ENCODE results near the gene VPS52. TPM values are rescaled to one million over a fixed set of nuclear protein-coding genes. Genes with fewer than 3 reads are reported as not detected.

The VPS52 gene
- total RNA-seq, 1 donor from 2014 or later = 35.1 TPM

GRCh38 chr6:33216117-33216649 is 55.5 kb downstream of the VPS52 start:
- intact Hi-C loops (cut with micrococcal nuclease) = no loop called here
- Histone ChIP-seq H3K36me3 (peaks cover 9% of the 10 kb centered on the region), H3K4me1 (peaks cover 21% of the 10 kb centered on the region)

GRCh38 chr6:33215271-33216116 is 56.2 kb downstream of the VPS52 start:
- peaks cover 21% of the 10 kb centered on the region for H3K4me1 ChIP-seq
- H3K4me3 ChIP-seq = no peak overlapping the region
- H3K27ac ChIP-seq (replicated peaks) = no peak overlapping the region
- H3K9me3 ChIP-seq (replicated peaks) = no peaks in the 10 kb centered on the region
- intact Hi-C loops (cut with micrococcal nuclease) = no loop called here
- peaks cover 14% of the 10 kb centered on the region for H3K27me3 ChIP-seq (ENCODE audit: low read depth)
- TF ChIP-seq, protein P1, sequence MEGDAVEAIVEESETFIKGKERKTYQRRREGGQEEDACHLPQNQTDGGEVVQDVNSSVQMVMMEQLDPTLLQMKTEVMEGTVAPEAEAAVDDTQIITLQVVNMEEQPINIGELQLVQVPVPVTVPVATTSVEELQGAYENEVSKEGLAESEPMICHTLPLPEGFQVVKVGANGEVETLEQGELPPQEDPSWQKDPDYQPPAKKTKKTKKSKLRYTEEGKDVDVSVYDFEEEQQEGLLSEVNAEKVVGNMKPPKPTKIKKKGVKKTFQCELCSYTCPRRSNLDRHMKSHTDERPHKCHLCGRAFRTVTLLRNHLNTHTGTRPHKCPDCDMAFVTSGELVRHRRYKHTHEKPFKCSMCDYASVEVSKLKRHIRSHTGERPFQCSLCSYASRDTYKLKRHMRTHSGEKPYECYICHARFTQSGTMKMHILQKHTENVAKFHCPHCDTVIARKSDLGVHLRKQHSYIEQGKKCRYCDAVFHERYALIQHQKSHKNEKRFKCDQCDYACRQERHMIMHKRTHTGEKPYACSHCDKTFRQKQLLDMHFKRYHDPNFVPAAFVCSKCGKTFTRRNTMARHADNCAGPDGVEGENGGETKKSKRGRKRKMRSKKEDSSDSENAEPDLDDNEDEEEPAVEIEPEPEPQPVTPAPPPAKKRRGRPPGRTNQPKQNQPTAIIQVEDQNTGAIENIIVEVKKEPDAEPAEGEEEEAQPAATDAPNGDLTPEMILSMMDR (IDR thresholded peaks at IDR 0.05; ENCODE audit: borderline replicate concordance) = no peak
- peaks cover 14% of the 10 kb centered on the region for H3K36me3 ChIP-seq
- no peak for DNase-seq

More at GRCh38 chr6:33216117-33216649, 55.5 kb downstream of the VPS52 start:
- DNase-seq = no peak
- Histone ChIP-seq H3K9me3 (replicated peaks) (no peaks in the 10 kb centered on the region), H3K4me3 (no peak overlapping the region), H3K27ac (replicated peaks) (no peak overlapping the region), H3K27me3 (ENCODE audit: low read depth) (peaks cover 18% of the 10 kb centered on the region)
- TF ChIP-seq, protein P1 (IDR thresholded peaks at IDR 0.05; ENCODE audit: borderline replicate concordance) = no peak

DNA sequence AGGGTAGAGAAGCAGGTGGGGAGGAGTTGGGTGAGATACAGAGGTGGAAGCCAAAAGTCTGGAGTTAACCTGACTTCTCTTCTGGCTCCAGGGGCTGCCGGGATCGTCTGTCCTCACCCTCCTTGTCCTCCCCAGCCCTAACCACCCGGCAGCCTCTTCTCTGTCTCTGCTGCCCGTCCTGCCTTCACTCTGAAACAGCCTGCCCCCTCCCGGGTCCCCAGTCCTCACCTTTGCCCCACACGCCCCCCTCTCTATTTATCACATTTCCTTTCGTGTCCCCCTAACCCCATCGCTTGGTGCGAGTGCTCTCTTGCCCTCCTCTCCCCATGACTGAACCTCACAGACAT is 57.7 kb downstream of the VPS52 start:
- Histone ChIP-seq H3K4me3 (peak overlapping the region; percentile 75), H3K9me3 (replicated peaks) (no peaks in the 10 kb centered on the region), H3K4me1 (peaks cover 25% of the 10 kb centered on the region), H3K36me3 (peaks cover 23% of the 10 kb centered on the region), H3K27me3 (ENCODE audit: low read depth) (peaks cover 3% of the 10 kb centered on the region), H3K27ac (replicated peaks) (peak overlapping the region; percentile 68)
- intact Hi-C loops (cut with micrococcal nuclease) = no loop called here
- TF ChIP-seq, protein P1 (IDR thresholded peaks at IDR 0.05; ENCODE audit: borderline replicate concordance) = no peak
- DNase-seq = no peak

DNA sequence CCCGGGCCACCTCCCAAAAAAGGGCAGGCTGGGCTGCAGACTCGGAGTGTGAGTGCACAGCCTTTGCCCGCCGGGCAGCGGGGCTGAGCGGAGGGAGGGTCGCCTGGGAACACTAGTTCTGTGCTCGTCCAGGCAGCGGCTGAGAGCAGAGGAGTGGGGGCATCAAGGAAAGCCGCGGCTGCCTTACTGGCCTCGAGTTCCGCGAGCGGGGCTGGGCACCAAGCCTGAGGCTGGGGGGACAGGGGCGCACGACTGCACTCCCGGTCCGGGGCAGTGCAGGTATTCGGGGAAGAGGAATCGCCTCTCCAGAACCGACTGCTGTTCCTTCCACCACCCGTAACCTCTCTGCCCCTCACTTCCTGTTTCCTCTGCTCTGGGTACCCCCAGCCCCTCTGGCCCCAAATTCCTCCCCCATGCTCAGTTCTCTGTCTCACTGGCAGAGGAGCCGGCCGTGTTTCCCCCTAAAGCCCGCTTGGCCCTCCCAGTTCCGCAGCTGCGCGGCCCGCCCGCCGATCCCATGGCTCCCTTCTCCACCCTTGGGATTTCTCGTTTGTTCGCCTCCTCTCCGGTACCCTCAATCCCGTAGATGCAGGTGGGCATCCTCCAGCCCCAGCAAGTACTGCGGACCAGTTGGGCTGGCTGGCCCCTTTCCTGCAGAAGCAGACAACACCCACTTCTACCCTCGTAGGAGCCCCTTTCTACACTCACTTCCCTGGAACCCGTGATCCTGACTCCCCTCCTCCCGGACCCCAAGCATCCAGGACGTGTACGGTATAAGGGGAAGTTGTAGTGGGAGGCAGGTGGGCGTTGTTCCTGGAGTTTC is 58.3 kb downstream of the VPS52 start:
- intact Hi-C loops (cut with micrococcal nuclease) = no loop called here
- TF ChIP-seq, protein P1 (IDR thresholded peaks at IDR 0.05; ENCODE audit: borderline replicate concordance) = no peak
- DNase-seq = no peak
- Histone ChIP-seq H3K27me3 (ENCODE audit: low read depth) (no peaks in the 10 kb centered on the region), H3K4me1 (peaks cover 31% of the 10 kb centered on the region), H3K36me3 (peaks cover 23% of the 10 kb centered on the region), H3K4me3 (peak overlapping the region; percentile 75), H3K9me3 (replicated peaks) (no peaks in the 10 kb centered on the region), H3K27ac (replicated peaks) (peak overlapping the region; percentile 68)

- Histone ChIP-seq H3K36me3 (peaks cover 23% of the 10 kb centered on the region), H3K27me3 (ENCODE audit: low read depth) (no peaks in the 10 kb centered on the region), H3K9me3 (replicated peaks) (no peaks in the 10 kb centered on the region), H3K4me3 (peak overlapping the region; percentile 75), H3K4me1 (peaks cover 36% of the 10 kb centered on the region), H3K27ac (replicated peaks) (peak overlapping the region; percentile 68)
- TF ChIP-seq, protein P1 (IDR thresholded peaks at IDR 0.05; ENCODE audit: borderline replicate concordance) = no peak
- intact Hi-C loops (cut with micrococcal nuclease) = no loop called here
- DNase-seq = no peak
Measured at GRCh38 chr6:33212857-33213165, 58.9 kb downstream of the VPS52 start.
